HG03025 (cell line): ENCODE measurements around the gene ANXA10.

Experiments used
- ATAC-seq: cut with Tn5 transposase; IDR thresholded peaks from one replicate; pipeline ENCODE4 v1.9.1; 2021; ENCODE audit warnings: mild to moderate bottlenecking, moderate library complexity; ENCODE audit not compliant: unreplicated experiment, low FRiP score

The ANXA10 gene, protein sequence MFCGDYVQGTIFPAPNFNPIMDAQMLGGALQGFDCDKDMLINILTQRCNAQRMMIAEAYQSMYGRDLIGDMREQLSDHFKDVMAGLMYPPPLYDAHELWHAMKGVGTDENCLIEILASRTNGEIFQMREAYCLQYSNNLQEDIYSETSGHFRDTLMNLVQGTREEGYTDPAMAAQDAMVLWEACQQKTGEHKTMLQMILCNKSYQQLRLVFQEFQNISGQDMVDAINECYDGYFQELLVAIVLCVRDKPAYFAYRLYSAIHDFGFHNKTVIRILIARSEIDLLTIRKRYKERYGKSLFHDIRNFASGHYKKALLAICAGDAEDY

DNA sequence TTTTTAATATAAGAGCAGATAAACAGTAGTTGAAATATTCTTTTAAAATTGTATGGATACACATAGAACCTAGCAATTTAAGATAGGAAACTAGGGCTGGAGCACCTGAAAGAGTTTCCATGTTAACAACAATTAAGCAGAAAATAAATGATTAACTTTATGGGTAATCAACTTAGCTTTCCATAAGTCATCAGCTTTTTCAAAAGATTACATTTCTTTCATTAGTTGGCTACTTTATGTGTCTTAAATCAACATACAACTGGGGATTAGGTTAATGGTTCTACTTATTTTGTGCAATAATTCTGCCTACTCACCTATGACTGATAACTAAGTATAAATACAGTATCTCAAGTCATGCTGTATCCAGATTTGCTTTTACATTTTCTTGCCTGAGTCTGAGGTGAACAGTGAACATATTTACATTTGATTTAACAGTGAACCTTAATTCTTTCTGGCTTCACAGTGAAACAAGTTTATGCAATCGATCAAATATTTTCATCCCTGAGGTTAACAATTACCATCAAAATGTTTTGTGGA is at the start of gene ANXA10:
Gene ANXA10 (plus strand): TSS at position 362 of the 537 bp plus-strand sequence. CDS start 164 bp downstream, at position 526.
- ATAC-seq = no peak

DNA sequence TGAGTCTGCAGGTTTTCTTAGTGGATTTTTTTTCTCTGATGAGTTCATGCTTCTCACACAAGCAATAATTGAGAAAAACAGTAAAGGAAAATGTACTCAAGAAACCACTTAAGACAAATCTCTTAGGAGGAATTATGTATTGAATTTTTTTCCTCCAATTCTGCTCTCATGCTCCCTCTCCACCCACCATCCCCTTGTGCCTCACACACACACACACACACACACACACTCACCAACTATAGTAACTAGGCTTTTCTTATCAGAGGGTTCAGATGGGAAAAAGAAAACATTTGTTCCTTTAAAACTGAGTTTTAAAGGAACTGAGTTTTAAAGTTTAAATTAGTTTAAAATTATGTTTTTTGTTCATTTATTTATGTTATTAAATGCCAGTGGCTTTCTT is 47.0 kb upstream of the ANXA10 start:
- no peak for ATAC-seq

DNA sequence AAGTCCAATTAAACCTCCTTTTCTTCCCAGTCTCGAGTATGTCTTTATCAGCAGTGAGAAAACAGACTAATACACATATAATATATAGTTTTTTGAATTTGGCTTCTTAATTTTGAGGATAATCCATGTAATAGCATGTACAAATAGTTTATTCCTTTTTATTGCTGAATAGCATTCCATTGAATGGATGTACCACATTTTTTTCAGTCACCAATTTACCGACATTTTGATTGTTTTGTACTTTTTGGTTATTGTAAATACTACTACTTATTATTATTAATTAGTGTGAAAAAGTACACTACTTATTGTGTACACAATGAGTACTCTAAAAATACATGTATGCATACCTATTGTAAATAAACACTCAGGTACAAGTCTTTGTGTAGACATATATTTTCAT is 42.3 kb upstream of the ANXA10 start:
- no peak for ATAC-seq

DNA sequence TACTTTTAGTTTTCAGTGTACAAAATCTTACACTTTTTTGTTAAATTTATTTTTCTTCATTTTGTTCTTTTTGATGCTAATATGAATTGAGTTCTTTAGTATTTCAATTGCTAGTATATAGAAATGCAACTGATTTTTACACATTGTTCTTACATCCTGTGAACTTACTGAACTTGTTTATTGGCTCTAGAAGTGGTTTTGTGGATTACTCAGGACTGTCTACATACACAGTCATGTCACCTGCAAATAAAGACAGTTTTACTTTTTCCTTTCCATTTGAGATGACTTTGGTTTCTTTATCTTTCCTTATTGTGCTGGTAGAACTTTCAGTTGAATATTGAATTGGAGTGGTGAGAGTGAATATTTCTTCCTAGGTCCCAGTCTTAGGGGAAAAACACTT is 40.8 kb upstream of the ANXA10 start:
- ATAC-seq = no peak

DNA sequence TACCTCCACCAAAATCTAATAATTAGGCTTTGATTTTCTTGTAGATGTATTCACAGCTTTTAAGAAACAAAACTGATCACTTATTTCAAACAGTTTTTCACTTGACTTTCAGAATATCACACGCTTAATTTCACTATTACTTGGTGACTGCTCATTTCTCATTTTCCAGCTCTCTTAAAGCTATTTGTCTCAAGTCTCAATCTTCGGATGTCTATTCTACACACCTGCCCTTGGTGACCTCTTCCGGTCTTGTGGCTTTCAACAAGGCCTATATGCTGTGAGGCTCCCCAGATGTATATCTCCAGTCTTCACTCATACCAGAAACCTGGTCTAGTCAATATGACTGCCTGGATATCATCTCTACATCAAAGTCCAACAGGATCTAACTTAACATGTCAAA is 34.9 kb upstream of the ANXA10 start:
- ATAC-seq = peak; percentile 98

DNA sequence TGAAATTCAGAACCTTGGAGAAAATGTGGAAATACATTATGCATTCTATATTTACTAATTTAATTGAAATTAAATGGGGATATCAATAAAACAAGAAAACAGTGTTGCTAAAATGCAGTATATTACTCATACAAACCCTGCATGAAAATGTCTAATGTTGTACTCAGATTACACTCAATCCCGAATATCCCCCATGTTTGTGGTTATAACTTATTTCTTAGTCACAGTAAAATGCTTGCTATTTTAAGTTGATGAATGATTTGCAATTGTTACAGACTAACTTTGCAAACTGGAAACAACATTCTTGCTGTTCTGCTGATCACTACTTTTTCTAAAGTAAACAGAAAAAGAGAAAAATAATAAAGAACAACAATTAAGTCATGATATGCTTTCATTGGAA is 33.1 kb upstream of the ANXA10 start:
- no peak for ATAC-seq

DNA sequence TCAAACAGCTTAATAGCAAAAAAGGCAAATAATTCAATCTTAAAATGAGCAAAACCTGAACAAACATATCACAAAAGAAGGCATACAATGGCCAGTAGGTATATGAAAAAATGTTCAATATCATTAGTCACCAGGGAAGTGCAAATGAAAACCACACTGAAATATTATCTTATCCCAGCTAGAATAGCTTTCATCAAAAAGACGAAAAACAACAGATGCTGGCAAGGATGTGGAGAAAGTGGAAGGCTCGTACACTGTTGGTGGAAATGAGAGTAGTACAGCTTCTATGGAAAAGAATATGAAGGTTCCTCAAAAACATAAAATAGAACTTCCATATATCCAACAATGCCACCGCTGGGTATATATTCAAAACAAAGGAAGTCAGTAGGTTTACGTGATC is 29.3 kb upstream of the ANXA10 start:
- ATAC-seq = no peak

DNA sequence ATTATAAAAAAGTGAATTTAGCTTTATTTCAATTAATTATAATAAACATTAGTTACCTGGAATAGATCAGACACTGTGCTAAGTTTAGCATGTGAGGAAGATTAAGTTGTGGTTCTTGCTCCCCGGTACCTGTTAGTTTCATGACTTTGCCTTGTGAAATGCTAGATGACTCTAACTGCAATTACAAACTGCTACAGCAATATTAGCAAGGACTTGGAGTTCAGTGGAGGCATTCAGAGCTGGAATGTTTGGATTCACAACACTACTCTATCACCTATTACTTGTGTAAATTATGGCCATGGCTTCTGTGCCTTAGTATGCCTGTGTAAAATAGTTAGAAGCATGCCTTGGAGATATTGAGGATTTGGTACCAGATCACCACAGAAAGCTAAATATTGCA is 21.4 kb upstream of the ANXA10 start:
- no peak for ATAC-seq

DNA sequence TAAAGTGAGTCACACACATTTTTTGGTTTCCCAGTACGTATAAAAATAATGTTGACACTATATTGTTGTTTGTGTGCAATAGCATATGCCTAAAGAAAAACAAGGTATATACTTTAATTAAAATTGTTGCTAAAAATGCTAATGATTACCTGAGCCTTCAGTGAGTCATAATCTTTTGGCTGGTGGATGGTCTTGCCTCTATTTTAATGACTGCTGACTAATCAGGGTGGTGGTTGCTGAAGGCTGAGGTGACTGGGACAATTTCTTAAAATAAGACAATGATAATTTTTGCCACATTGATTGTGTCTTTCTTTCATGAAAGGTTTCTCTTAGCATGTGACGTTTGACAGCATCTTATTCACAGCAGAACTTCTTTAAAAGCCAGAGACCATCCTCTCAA is 21.0 kb upstream of the ANXA10 start:
- ATAC-seq = no peak

DNA sequence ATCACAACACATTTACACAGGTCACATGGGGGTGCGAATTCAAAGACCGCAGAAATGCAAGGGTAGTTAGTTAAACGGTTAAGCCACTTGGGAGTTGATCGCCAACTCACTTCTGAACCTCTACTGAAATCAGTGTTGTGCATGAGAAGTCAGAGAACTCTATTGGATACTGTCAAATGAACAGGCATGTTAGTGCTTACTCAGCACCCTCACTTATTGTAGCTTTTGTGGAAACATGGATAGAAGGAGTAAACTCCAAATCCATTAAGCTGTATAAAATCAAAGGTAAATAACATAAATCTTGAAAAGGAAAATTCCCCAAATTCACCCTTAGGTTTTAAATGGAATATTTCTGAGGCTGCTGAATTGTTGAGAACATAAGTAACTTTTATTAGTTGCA is 17.5 kb upstream of the ANXA10 start:
- ATAC-seq = no peak

DNA sequence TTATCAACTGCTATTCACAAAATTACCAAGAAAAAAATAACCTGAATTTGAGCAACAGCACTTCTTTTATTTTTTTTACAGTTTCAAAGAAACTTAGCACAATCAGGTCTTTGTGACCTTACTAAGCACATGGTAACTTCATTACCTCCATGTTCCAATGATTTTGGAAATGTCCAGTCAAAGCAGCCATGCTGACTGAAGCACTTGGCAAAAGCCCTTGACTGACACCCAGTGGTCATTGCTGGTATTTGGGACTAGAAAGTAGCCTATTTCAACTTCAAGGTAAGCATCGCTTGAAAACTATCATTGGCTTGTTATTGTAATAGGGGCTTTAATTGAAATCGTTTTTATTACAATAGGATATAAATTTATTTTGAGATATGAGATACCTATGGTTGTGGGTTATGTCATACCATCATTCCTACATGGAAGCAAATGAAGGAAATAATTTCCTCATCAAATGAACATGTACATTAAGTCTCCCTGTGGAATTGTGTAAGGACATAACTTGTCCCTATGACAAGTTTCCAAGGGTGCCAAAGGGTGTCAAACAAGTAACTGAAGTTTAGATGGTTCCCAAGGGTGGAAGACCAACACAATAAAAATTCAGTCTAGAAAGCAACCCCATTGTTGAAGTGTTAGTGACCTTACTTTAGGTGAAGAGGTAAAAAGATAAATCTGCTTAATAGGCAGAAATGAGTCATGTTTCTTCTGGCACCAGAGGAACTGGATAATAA is 15.2 kb upstream of the ANXA10 start:
- no peak for ATAC-seq

DNA sequence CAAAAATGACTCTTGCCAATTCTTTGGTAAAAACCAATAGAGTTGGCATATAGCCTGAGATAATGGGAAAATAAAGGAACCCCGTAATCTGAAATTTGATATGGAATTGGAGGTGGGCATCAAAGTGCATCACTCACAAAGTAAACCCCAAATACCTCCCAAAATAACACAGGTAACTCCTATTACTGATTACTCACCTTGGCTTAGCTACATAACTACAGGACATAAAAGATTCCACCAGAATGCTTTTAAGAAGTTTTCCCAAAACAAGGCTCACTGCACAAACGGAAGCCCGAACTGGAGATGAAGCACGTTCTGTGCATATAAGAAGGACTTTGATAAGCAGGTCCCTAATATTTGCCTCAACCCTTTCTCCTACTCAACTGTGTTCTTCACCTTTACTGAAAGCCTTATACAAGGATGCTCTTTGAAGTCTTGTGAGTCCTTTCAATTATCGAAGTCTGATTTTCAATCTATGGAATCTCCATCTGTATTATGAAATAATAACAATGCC is 14.6 kb upstream of the ANXA10 start:
- ATAC-seq = no peak

DNA sequence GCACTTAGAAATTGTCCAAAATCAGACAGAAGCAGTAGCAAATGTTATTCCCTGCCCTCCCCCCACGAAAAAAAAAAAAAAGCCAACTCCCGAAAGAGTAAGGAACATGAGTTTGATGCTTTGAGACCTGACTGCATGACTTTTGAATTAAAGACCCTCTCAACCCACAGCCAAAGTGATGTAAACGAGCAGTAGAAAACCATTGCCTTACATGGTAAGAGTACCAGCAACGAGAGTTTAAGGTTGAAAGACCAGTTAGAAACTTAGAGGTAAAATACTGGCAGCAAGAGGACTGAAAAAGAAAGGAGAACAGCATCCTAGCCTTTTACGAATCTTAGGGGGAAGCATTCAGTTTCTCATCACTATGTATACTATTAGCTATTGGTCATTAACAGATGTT is 10.0 kb upstream of the ANXA10 start:
- no peak for ATAC-seq

DNA sequence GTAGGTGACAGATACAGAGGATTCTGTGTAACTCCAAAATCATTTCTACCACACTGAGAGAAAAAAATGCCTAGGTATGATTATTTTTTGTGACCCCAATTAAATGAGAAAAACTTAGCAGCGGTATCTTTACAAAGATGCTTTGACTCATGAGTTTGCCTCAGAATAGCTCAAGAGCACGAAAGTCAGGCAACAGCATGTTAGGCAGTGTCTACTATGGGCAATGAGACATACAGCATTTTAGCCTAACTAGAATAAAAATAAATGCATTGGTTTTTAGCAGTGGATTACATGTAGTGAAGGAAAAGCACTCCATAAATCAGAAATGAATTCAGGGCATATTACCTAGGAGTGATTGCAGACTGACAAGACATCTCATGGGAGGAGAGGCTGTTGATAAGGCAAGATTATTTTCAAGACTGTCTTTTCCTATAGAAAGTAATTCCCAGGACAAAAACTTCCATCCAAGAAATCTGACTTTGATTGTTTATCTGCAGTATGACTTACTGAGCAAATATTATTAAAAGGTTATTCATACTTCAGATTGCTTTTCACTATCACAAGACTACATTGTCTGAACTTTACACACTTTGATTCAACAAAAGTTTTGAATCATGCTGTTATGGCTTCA is 3.6 kb downstream of the ANXA10 start:
- ATAC-seq = no peak

DNA sequence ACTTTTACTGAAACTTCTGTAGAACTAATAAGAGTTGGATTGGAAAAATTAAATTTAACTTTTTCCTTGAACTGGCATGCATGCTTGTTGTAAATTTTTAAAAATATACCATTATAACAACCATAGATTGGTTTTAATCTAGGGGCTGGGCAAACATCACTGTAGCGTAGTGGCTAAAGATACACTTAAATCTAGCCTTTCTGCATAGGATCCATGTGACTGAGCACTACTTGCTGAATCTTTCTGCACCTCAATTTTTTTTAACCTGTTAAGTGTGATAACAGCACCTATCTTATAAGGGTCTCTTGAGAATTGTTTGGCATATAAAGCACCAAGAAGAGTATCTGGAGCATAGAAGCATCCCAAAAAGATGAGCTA is 4.1 kb downstream of the ANXA10 start:
- ATAC-seq = no peak

DNA sequence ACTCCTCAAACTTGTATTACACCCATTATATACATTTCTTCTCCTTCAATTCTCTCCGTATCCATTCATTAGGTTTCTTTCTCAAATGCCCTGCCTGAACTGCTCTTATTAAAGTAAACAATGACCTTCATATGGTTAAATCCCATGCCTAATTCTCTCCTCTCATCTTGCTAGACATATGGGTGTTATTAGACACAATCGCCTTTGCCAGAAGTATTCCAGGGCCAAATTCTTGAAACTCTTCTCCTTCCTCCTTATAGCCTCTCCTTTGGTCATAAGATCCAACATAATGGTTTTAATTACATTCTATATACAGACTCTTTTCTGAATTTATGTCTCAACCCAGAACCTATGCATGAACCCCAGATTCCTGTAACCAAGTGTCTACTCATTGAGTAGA is 4.8 kb downstream of the ANXA10 start:
- ATAC-seq = no peak

DNA sequence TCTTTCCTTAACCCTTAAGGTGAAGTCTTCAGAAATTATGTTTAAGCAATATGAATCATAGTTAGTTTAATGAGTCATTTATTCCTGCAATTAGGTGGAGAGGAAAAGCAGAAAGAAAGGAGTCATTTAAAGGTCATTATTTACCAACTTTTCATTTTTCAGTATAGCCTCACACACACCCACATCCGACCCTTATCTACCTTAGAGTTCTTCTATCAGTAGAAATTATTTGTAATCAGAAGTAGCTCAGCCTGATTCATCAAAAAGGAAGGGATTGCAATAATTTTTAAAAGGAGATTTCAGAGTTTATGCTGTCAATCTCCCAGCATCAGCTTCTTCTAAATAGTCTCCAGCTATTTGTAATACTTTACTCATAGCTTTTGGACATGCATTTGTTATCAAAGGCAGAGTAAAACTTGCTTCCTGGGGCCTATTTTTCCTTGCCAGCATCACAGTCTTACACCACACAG is 5.9 kb downstream of the ANXA10 start:
- ATAC-seq = no peak

DNA sequence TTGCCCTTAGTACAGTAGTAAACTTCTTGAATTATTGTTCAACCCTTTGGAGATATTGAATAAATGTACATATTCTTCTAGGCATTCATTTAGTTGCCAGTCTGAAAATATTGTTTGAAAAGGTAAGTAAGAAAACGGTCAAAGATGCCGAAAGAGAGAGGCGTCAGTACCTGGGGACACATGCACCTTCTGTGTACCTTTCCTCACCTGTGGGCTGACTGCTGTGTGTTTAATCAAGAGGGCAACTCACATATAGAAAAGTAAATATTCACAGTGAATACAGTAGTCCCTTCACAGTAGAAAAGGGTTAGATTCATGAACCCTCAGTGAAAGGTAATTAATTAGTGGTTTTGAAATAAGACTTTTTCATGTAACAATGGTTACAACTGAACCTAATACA is 6.9 kb downstream of the ANXA10 start:
- no peak for ATAC-seq

DNA sequence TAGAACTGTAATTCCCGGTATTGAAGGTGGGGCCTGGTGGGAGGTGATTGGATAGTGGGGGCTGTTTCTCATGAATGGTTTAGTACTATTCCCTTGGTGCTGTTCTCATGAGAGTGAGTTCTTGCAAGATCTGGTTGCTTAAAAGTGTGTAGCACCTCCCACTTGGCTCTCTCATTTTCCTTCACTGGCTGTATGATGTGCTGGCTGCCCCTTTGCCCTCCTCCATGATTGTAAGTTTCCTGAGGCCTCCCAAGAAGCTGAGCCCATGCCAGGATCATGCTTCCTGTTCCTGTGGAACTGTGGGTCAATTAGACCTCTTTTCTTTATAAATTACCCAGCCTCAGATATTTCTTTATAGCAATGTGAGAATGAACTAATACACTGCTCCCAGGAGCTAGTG is 8.7 kb downstream of the ANXA10 start:
- ATAC-seq = no peak

DNA sequence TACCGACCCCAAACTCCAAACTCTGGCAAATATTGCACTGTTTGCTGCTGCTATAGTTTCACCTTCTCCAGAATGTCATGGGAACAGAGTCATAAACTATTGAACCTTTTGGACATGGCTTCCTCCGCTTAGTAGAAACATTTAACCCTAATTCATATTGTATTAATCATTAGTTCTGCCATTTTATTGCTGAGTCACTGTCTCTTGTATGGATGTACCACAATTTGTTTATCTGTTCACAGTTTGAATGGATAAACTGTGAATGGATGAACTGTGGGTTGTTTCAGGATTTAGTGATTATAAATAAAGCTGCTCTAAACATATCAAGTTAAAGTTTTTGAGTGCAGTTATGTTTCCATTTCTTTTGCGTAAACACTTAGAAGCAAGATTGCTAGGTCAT is 10.1 kb downstream of the ANXA10 start:
- ATAC-seq = no peak

DNA sequence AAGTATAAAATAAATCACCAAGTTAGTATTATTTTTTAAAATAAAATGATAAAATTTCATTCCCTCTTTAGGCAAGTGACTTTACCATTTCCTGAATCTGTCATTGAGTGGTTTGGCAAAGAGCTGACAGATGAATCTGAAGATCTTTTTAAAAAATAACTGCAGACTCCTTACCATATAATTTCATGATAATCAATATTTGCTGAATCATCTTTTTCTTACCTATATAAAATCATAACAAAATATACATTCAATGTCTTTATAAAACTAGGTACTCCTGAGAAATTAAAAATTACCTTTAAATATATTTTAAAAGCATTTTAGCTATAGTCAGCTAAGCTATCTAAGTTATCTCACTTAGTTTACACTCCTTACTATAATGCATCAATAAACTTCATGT is 17.2 kb downstream of the ANXA10 start:
- no peak for ATAC-seq
